ENCODE measurements around the gene ST6GAL1. TPM values are rescaled to one million over a fixed set of nuclear protein-coding genes. Genes with fewer than 3 reads are reported as not detected.

The ST6GAL1 gene
- total and polyA plus RNA-seq, 2 of the 13 experiments (the other 11 are each of a cell fraction or from before 2014, with no cell fraction given) = 79.9 to 164 TPM

GRCh38 chr3:186930641-186931531 is 560 bp downstream of the ST6GAL1 start (continued):
- TF ChIP-seq USF2 (IDR thresholded peaks at IDR 0.05; ENCODE audit: low read depth, low read length) (no peak), USF2 (CRISPR knock-in tag; IDR thresholded peaks at IDR 0.05; ENCODE audit: borderline replicate concordance) (no peak), ARNTL (CRISPR knock-in tag; IDR thresholded peaks at IDR 0.05) (no peak), FOSL2 (CRISPR knock-in tag; IDR thresholded peaks at IDR 0.05) (0 out of 2 replicates have a peak, but pooled peaks have one; percentile 8), MAF1 (CRISPR knock-in tag; IDR thresholded peaks at IDR 0.05; ENCODE audit: borderline replicate concordance) (no peak), E2F1 (CRISPR knock-in tag; IDR thresholded peaks at IDR 0.05) (no peak), NCOR1 (IDR thresholded peaks at IDR 0.05; ENCODE audit: borderline replicate concordance, low read length) (no peak), FLYWCH1 (CRISPR knock-in tag; IDR thresholded peaks at IDR 0.05) (no peak), ZNF644 (CRISPR knock-in tag; IDR thresholded peaks at IDR 0.05; ENCODE audit: low read depth) (0 out of 2 replicates have a peak, but pooled peaks have one; percentile 46), FOXJ3 (CRISPR knock-in tag; IDR thresholded peaks at IDR 0.05; ENCODE audit: borderline replicate concordance) (no peak; the same call in 1 of the 2 replicates), ZNF138 (CRISPR knock-in tag; IDR thresholded peaks at IDR 0.05; ENCODE audit: low read depth) (no peak), SP2 (CRISPR knock-in tag; IDR thresholded peaks at IDR 0.05) (no peak), ZNF44 (CRISPR knock-in tag; IDR thresholded peaks at IDR 0.05) (no peak), ZNF367 (CRISPR knock-in tag; IDR thresholded peaks at IDR 0.05; ENCODE audit: borderline replicate concordance) (no peak), PRDM15 (CRISPR knock-in tag; IDR thresholded peaks at IDR 0.05) (no peak), ATM (IDR thresholded peaks at IDR 0.05; ENCODE audit: borderline replicate concordance) (no peak), MTF2 (CRISPR knock-in tag; IDR thresholded peaks at IDR 0.05; ENCODE audit: borderline replicate concordance) (no peak), CSRNP1 (CRISPR knock-in tag; IDR thresholded peaks at IDR 0.05) (no peak; the same call in 1 of the 2 replicates), ZNF232 (CRISPR knock-in tag; IDR thresholded peaks at IDR 0.05; ENCODE audit: borderline replicate concordance) (peak; percentile 54; the same call in 1 of the 2 replicates), JUND (CRISPR knock-in tag; IDR thresholded peaks at IDR 0.05) (no peak)

Measured in HepG2 (cell line).